Muscle of arm (tissue), 12 donors: Measurements from ENCODE around the gene KLHL40. TPM values are rescaled to one million over a fixed set of nuclear protein-coding genes. Genes with fewer than 3 reads are reported as not detected.

ENCODE experiments used
- DNase-seq: peaks from one replicate; pipeline ENCODE4 v3.0.0-alpha.2; 2013
- polyA plus RNA-seq, 12 donors: library from polyadenylated mRNA; unstranded; fragments of 120-200 nt; gene quantifications; one replicate each; pipeline ENCODE4 v1.2.1, GENCODE V29; 2013; ENCODE audit not compliant: insufficient read length in 12 of 12

KLHL40 gene
- polyA plus RNA-seq, 12 donors, result 35.7 to 198 (median 112) TPM; not detected in 1

GRCh38 chr3:42667096-42667522, 18.2 kb upstream of the KLHL40 start:
- DNase-seq, result no peak

GRCh38 chr3:42667523-42668412, 17.6 kb upstream of the KLHL40 start:
- DNase-seq, result no peak

DNA sequence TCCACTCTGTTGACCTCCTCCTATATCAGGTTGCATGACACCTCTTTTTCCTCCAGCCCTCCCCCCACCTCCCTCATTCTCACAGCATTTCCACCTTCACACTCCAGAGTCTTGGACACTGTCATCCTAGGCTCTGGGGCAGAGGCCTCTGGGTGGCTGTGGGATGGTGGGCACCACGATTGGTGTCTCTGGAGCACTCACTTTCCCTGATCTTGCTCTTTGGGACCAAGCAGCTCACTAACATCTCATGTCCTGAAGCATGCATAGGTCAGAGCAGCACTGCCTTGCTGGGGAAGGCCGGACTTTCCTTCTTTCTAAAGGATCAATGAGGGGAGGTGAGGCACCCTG, 16.9 kb upstream of the KLHL40 start:
- no peak for DNase-seq

DNA sequence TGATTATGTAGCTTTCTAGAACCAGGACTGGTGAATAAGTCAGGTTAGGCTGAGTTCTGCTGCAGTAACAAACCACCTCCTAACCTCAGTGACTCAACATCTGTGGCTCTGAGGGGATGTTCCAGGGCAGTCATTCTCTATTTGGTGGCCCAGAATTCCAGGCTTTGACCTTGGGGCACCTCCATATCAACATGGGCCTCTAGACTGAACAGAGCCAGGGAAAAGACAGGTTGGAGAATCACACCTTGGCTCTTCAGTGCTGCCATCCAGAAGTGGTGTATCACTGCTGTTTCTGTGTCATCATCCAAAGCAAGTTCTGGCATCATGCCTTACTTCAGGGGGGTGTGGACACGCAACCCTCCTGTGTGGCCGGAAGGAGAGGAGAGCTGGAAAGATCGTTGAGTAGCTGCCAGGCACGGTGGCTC, 16.5 kb upstream of the KLHL40 start:
- DNase-seq, result no peak

DNA sequence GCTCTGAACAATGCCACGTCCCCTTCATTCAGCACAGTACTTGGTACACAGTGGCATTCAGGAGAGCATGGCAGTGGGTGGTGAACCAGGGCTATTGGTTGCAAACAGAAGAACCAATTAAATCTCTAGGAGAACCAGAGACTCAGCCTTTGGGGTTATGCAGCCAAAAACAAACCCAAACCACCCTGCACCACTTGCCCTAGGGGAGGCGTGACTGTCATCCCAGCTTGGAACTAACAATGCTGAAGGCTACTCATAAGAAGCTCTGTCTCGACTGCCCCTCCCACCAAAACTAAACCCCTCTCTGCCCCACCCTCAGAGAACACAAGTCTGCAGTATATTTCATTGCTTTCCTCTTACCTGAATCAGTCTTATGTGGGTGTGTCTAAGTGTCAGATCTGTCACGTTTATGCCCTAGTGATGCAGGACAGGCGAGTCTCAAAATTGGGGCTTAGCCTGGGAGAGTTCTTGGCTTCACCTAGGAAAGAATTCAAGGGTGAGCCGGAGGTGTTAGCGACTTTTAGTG, 15.2 kb upstream of the KLHL40 start:
- DNase-seq, result no peak

DNA sequence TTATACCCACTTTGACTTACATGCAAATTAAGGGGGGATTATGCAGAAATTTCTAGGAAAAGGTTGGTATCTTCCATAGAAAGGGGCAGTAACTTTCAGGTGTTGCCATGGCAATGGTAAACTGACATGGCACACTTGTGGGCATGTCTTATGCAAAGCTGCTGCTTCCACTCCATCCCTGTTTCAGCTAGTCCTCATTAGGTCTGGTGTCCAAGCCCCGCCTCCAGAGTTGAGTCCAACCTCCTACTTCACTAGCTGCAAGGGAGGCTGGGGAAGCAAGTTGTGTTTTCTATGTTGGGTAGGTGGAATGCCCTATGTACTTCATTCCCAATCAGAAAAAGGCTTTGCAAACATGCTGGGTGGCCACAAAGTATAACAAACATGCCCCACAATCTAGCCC, 14.7 kb upstream of the KLHL40 start:
- DNase-seq, result no peak

- DNase-seq, result no peak
These were observed 12.8 kb upstream of the KLHL40 start for GRCh38 chr3:42672515-42672914.

DNA sequence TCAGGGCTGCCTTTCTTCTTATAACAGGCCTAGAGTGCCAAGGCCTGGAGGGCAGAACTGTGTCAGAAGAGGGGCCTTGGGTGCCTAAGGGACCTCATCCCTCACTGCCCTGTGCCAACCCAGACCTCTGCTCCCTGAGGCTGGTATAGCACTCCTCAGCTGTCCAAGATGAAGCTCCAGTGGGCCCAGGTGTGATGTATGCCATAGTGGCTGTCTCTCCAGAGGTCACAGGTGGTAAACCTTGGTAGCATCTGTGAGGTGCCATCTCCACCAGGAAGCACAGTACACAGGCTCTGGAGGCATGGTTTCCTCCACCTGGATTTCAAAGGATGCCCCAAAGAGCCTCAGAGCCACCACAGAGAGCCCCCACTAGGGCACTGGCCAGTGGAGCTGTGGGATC, 12.3 kb upstream of the KLHL40 start:
- no peak for DNase-seq

DNA sequence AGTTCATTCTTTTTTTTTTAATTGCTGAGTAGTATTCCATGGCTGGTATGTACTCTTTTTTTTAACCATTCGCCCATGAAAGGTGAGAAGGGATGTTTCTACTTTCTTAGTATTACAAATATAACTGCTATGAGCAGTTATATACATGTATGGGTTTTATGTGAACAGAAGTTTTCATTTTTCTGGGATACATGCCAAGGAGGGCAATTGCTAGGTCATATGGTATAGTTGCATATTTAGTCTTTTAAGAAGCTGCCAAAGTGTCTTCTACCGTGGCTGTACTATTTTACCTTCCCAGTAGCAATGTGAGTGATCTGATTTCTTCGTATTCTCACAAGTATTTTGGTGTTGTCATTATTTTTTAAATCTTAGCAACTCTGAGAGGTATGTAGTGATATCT, 11.2 kb upstream of the KLHL40 start:
- no peak for DNase-seq

DNA sequence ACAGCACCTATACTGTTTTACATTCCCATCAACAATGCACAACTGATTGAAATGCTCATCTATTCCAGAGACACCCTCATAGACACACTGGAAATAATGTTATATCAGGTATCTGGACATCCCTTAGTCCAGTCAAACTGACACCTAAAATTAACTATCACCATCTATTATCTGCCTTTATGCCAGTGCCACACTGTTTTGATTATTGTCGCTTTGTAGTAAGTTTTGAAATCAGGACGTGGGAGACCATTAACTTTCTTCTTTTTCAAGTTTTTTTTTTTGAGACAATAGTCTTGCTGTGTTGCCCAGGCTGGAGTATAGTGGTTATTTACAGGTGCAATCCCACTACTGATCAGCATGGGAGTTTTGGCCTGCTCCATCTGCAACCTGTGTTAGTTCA, 9.4 kb upstream of the KLHL40 start:
- no peak for DNase-seq

- DNase-seq, result no peak
These were observed 6.9 kb upstream of the KLHL40 start for GRCh38 chr3:42678447-42678846.

DNA sequence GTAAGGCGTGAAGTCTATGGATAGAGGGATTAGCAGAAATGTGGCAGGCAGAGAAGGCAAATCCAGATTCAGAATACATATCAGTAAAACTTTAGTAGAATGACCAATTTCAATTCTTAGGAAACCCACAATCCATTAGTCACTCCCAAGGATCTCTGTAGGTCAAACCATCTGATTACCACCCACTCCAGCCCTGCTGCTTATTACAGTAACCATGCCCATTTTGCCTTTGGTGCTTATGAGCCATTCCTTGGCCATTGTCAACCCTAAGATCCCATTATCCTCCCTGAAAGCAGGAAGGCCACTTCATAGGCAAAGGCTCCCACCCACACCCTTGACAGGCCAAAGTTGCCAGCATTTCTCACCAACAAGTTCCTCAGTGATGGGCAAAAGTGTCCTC, 5.1 kb upstream of the KLHL40 start:
- no peak for DNase-seq

DNA sequence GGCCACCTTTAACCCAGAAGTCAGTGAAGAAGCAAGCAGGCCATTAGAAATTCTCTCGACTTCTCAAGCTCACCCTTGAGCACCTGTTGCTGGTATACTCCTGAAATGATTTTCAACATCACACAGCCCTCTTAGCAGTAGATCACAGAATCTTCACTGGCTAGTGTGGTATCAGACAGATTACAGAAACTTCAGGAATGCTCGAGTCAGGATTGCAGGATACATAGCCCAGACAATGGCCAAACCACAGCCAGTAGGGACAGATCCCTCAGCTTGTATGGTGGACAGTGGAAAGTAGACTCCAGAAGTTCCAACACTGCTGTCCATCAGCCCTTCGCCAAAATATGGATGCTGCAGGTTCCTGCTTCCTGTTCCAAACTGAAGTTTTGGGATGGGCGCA, 4.5 kb upstream of the KLHL40 start:
- DNase-seq, result no peak

GRCh38 chr3:42681361-42682038, 3.8 kb upstream of the KLHL40 start:
- DNase-seq, result no peak

GRCh38 chr3:42682301-42683070, 2.9 kb upstream of the KLHL40 start:
- DNase-seq, result no peak

DNA sequence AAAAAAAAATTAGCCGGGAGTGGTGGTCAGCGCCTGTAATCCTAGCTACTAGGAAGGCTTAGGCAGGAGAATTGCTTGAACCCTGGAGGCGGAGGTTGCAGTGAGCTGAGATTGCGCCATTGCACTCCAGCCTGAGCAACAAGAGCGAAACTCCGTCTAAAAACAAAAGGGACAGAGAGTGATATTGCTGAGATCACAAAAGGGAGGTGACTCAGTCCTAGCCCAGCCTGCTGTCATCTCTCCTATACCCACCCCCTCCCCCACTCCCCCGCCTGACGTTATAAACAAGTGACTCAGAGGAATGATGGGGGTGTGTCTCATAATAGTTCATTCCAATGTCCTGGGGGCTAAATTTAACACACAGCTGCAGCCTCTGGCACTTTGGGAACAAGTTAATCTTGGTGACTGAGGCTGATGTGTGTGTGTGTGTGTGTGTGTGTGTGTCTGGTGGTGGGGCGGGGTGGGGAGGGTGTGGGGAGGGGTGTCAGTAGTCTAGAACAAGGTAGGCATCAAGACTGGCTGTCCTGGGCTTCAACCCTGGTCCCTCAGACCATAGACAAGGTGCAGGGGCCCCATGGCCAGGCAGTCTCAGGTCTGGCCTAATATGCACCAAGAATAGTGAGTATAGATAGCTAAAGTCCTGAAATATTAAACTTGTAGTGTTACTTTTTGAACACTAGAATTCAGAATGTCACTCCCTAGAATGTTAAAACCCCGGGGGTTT, 1.3 kb upstream of the KLHL40 start:
- no peak for DNase-seq

DNA sequence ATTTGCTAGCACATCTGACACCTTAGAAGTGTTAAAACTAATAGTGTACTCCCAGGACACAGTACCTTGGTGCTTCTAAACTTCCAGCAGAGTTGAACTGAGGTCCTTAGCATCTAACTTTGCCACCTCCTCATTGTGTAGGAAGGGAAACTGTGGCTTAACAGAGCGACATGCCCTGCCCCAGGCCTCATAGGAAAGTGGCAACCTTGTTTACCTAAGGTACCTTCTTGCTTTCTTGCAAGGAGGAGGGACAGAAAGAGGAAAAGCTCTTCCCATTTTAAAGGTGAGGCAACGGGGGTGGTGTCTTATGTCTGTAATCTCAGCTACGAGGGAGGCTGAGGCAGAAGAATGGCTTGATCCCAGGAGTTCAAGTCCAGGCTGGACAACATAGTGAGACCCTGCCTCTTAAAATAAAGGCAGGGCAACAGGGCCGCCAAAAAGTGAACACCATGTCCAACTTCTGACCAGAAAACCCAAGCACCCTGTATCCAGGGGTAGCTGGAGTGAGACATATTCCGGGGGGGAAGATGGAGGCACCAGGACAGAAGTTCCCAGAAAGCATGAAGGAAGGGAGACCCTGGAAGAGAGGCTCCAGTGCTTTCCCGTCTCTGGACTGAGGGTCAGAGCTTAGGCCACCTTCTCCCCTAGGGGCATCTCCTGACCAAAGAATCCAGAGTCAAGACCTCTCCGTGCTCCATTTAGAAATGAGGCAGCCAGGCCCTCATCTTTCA, 540 bp upstream of the KLHL40 start:
- no peak for DNase-seq

GRCh38 chr3:42685891-42686820, 819 bp downstream of the KLHL40 start:
- DNase-seq, result no peak

DNA sequence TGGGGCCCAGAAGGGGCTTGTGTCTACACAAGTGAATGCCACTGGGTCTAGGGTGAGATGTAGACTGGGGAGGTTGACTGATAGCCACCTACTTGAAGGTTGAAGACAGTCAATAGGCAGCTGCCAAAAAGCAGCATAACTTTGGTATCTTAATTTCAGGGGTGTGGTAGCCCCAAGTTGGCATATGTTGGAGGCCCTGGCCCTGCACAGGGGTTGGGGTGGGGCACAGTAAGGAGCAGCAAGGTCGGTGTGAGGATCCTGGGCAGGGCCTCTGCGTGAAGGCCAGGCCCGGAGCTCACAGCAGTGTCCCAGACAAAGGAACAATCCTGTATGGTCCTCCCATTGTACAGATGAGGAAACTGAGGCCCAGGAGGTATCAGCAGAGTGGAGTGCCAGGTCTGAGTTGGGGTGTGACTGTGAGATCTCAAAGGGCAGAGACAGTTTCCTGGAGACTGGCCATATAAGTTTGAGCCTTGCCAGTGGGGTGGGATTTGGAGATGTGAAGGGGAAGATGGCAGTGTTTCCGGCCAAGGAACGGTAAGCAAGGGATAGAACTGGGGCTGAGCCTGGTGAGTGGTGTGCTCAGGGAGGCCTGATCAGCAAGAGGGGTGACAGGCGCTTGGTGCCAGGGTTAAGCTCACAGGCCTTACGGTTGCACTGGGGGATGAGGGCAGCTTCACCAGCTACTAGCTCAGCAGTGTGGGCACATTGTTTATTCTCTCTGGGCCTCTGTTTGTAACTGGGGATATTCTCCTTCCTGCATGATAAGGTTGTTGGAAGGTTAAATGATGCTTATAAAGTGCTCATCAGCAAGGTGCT, 1.7 kb downstream of the KLHL40 start:
- DNase-seq, result no peak
